ELF-1 (cell line): ENCODE results near the gene AGAP1.

ENCODE experiments used
- DNase-seq: peaks from one replicate; pipeline ENCODE4 v3.0.0-alpha.2; 2016; ENCODE audit warnings: low read depth, low spot score

AGAP1 gene

DNA sequence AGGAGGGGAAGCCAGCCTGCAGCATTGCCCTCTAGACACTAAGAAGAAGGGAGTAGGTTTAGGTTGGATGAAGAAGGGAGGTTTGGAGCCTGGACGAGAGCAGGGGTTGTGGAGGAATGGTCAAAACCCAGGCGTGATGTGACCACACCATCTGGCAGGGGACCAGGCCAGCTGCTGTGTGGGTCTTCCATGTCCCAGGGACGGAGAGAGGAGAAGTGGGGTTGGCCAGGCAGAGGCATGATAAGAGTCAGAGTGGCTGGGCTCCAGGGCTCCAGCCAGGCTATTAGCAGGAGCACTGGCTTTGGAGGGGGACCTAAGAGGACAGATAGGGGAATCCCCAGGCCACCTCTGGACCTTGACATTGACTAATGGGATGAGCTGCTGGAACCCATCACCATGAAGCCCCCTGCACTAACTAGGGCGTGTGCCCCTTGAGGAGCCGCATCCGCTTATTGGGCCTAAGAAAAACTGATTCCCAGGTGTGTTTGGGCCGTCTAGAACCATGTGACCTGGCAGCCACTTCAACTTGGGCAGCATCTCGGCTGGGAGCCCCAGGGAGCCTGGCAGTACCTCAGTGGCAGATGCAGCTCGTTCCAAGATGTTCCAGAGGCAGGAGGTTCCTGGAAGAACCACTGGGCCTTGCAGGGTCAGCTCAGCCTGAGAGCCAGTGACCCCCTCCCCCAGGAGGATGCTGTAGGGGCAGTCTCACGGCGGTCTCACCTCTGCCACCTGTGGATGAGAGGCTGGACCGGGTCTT is 235.1 kb downstream of the AGAP1 start:
- no peak for DNase-seq

- no peak for DNase-seq
These were observed 235.7 kb downstream of the AGAP1 start for GRCh38 chr2:235729557-235729947.

GRCh38 chr2:235730115-235730514 is 236.3 kb downstream of the AGAP1 start:
- DNase-seq, result no peak

DNA sequence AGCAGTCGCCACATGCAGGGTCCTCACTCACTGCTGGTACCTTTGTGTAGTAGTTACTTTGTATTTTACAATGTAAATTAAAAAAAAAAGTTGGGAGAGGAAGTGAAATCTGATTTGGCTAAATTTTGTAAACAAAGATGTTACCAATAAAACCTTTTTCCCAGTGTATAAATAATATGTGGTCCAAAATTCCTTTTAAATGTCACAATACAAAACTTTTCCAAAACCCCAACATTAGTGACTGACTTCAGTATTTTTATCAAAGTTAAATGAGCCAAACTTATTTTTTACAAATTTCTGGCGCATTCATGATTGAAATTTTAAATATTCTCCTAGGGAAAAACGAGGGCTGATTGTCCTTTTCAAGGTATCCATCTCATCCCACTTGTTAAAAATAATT is 239.9 kb downstream of the AGAP1 start:
- no peak for DNase-seq

DNA sequence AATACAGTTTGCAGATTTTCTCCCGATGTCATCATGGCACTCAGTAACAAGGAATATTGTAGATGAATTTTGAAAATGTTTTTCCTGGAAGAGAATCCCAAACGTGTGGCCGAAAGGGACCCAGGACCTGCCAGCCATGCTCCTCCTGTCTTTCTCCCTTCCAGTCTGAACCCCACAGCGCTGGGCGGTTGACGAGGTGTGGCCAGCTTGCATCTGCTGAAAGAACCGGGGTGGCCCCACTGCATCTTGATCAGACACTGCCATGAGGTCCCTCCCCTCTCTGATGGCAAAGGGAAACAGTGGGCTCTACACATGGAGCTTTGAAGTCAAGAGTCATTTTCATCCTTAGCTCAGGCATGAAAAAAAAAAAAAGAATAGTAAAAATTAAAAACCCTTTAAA is 240.3 kb downstream of the AGAP1 start:
- DNase-seq, result no peak

DNA sequence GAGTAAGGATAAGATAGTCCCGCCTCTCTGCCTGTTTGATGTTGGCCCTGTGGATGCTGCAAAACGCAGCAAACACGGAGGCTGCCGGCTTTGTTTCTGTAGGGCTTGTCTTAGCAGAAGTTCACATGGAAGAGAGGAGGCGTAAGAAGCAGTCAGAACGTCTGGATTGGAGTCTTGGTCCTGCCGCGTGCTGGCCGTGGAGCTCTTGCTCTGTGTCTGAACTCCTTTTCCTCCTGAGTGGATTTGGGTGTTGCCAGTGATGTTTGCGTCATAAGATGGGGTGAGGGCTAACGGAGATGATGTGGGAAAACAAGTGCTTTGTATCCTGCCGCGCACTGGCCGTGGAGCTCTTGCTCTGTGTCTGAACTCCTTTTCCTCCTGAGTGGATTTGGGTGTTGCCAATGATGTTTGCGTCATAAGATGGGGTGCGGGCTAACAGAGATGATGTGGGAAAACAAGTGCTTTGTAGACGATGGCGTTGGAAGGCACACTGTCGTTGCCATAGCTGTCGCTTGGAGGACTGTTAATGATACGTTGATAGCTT is 240.9 kb downstream of the AGAP1 start:
- no peak for DNase-seq

GRCh38 chr2:235737396-235737795 is 243.6 kb downstream of the AGAP1 start:
- DNase-seq, result no peak

DNA sequence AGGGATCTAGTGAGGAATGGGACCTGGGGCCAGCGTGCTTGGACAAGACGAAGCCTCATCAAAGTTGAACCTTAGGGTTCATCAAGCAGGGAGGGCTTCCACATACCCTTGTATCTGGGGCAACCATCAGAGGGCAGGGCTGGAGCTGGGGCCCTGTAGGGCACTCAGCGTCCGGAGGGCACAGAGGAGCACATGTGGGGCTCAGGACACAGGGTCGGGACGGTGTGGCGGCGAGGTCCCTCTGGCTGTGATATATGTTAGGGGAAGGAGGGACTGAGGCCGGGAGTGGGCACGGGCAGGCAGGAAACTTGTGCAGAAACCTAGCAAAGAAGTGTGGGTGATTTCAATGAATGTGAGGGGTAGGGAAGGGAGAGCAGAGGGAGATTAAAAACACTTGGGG is 244.0 kb downstream of the AGAP1 start:
- no peak for DNase-seq

- no peak for DNase-seq
These were observed 246.0 kb downstream of the AGAP1 start for GRCh38 chr2:235739704-235740415.

- peak; percentile 45 for DNase-seq
These were observed 247.0 kb downstream of the AGAP1 start for GRCh38 chr2:235740821-235741220.

GRCh38 chr2:235744161-235744560 is 250.3 kb downstream of the AGAP1 start:
- no peak for DNase-seq

GRCh38 chr2:235745597-235745996 is 251.8 kb downstream of the AGAP1 start:
- no peak for DNase-seq

DNA sequence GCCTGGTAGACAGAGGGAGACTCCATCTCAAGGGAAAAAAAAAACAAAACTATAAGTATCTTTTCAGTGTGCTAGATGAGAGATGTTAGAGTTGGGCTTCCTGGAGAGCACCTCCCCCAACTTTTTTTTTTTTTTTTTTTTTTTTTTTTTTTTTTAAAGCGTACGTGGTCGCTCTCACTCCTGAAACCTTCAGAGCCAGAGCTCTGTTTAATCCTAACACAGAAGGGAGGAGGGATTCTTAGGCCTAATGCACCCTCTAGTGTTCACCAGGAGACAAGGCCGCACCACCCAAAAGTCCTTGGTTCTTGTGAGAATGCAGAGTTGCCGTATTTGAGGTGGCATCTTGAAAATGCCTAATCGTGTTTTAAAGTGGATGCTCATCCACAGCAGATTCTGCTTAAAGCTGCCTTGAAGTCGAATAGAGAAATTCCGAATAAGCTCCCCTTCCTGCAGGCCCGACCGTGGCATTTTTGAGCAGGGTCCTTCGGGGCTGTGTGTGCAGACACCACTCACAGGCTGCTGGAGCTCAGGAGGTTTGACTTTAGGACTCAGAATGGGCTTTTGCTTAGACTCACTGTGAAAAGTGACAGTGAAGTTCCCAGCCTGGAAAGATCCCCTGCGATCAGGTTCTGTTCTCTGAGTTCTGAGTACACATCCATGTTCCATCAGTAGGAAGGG is 252.6 kb downstream of the AGAP1 start:
- peak; percentile 80 for DNase-seq

DNA sequence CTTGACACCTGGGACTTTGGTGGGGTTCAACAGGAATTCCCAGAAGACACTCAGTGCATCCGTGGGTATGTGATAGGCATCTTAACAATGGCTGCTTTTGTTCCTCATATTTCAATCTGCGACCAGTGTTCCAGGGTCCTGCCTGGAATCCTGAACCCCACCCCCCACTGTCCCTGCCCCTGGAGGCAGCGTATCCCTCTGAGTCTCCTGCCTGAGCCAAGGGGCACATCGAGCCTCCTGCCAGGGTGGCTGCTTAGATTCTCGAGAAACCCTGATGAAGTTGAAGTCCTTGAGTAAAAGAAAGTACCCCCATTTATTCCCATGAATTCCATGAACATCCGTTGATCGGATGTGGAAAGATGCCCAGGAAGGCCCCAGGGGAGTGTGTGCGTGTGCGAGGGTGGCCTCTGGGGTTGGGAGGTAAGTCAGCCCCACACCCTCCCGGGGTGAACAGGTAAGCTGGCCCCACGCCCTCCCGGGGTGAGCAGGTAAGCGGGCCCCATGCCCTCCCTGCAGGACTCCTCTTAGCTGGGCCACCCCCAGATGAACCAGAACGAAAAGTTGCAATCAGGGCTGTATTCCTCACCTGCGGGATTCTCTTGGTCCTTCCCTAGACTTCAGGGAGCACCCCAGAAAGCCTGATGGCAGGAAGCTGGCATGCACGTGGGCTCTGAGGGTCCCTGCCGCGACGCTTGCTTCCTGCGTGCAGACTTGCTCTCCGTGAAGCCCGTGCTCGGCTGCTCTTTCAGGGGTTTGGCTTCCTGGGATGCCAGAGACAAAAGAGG is 253.3 kb downstream of the AGAP1 start:
- DNase-seq, result no peak

GRCh38 chr2:235747786-235748091 is 253.9 kb downstream of the AGAP1 start:
- DNase-seq, result no peak

- no peak for DNase-seq
These were observed 255.4 kb downstream of the AGAP1 start for GRCh38 chr2:235749121-235749770.

DNA sequence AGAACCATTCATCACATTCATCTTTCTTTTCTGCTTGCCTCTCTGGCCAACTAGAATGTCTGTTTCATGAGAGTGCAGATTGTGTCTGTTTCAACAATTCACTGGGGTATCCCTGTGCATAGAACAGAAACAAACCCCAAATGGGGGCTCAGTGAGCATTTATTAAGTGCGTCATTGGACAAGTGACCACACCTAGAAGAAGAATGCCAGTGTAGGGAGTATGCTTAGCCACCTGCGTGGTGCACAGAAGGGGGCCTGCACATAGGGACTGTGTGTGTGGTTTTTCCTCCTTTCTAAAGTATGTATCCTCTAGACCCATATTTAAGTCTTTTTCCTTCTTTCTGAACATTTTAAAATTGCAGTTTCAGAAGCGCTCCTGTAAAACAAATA is 255.9 kb downstream of the AGAP1 start:
- DNase-seq, result no peak

GRCh38 chr2:235752846-235753245 is 259.0 kb downstream of the AGAP1 start:
- no peak for DNase-seq

DNA sequence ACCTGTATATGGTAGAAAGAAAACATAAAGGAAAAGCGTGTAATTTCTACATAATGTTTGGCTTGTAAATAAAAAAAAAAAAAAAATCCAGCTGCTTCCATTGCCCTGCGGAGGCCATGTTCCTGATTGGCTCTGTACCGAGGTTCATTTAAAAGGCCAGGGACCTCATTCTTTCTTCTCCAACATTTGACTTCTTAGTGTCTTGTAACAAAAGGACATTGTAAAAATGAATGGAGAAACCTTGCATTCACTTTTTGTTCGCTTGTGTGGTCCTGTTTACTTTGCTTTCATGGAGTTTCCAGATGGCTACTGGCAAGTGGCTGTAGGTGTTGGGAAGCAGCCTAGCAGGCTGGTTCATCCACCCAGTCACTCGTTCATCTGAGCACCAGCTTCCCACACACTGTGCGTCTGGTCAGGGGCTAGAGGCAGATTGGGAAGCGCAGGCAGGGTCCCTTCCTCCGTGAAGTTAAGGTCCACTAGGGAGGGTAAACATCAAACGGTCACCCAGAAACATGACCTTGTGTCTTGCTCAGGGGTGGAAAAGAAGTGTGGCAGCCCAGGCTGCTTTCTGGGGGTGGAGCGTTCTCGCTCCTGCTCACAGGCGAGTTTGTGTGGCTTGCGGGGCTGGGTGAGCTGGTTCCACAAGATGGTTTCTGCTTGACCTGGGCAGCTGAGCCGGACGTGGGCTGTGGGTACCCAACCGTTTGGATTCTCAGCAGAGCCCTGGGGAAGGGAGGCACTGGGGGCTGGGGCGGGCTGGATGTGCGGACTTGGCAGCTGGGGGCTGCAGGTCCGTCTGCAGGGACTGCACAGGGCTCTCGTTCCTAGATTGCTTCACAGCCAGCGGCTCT is 260.7 kb downstream of the AGAP1 start:
- peak; percentile 33 for DNase-seq

- DNase-seq, result no peak
These were observed 262.6 kb downstream of the AGAP1 start for GRCh38 chr2:235756491-235756890.
